Measurements from ENCODE around the gene JUND.

GRCh38 chr19:18264137-18264854, 17.1 kb downstream of the JUND start:
- TF ChIP-seq POLR2AphosphoS5 (IDR thresholded peaks at IDR 0.05; ENCODE audit: low read depth, low read length) (no peak), POLR2A (IDR thresholded peaks at IDR 0.05; ENCODE audit: low read depth, low read length) (no peak), TAF1 (IDR thresholded peaks at IDR 0.05; ENCODE audit: borderline replicate concordance, low read depth, low read length) (no peak)

Data from GM12892 (cell line).